ENCODE measurements around the gene CERT1. TPM values are rescaled to one million over a fixed set of nuclear protein-coding genes. Genes with fewer than 3 reads are reported as not detected.

CERT1 gene
- polyA plus RNA-seq, 1 of the 3 experiments (the other 2 are of a cell fraction), result 4.5 TPM

DNA sequence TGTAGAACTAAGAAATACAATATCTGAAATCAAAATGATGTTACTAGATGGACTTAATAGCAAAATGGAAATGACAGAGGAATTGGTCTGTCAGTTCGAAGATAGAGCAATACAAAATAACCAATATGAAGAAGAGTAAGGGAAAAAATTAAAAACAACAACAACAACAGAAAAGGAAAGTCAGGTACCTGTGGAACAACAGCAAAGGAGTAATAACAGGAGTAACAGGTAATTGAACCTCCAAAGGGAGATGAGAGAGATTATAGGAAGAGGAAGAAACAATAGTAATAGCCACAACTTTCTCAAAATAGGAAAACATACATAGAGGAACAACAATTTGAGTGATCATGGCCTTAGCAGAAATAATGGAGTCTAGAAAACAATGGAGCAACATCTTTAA is 13.9 kb upstream of the CERT1 start (continued):
- TF ChIP-seq, protein P1, sequence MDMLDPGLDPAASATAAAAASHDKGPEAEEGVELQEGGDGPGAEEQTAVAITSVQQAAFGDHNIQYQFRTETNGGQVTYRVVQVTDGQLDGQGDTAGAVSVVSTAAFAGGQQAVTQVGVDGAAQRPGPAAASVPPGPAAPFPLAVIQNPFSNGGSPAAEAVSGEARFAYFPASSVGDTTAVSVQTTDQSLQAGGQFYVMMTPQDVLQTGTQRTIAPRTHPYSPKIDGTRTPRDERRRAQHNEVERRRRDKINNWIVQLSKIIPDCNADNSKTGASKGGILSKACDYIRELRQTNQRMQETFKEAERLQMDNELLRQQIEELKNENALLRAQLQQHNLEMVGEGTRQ (IDR thresholded peaks at IDR 0.05; ENCODE audit: borderline replicate concordance, low read depth, low read length), result no peak
- no peak for TF ChIP-seq TCF12 (IDR thresholded peaks at IDR 0.05)
- TF ChIP-seq TEAD4 (IDR thresholded peaks at IDR 0.05; ENCODE audit: borderline replicate concordance, insufficient read depth), result no peak

DNA sequence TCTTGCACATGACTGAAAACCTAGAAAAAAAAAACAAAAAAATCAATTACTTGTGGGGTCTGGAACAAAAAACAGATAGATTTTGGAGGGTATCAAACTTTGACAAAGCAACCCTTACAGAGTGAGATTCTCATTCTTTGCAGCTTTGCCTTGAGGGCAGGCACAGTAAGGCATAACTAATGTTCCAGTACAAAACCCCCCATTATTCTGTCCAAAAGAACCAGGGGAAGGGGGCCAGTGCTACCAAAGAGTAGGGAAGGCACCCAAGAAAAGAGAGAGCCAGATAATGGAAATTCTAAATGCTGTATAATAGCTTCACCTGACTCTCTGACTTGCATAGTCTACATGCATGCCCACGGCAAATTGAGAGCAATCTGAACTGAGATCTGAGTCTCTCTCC is 13.2 kb upstream of the CERT1 start:
- Histone ChIP-seq H3K9ac (no peak overlapping the region), H3K36me3 (replicated peaks in 1 of 2; ENCODE audit: control insufficient read depth in 1 of 2, insufficient read depth in 2 of 2, low read length in 1 of 2) (peaks cover 0 to 25% of the 10 kb centered on the region in 2 experiments), H3K4me1 (ENCODE audit: control insufficient read depth in 1 of 2, insufficient read depth in 2 of 2, low read depth in 1 of 2, low read length in 1 of 2) (no peaks in the 10 kb centered on the region; a peak in 1 of 4 replicates), H3K4me3 (ENCODE audit: low read depth in 2 of 2, low read length in 1 of 2) (no peak overlapping the region), H2AFZ (ENCODE audit: low read depth) (no peak overlapping the region), H4K20me1 (ENCODE audit: insufficient read depth) (peaks cover 5% of the 10 kb centered on the region), H3K79me2 (ENCODE audit: insufficient read depth) (peaks cover 95% of the 10 kb centered on the region), H3K9me3 (0 out of 2 replicates have a peak, but pooled peaks cover 7% of the 10 kb centered on the region), H3F3A (replicated peaks; ENCODE audit: insufficient read depth) (no peaks in the 10 kb centered on the region), H3K27ac (ENCODE audit: low read depth in 2 of 2, low read length in 1 of 2) (no peak overlapping the region; a peak in 1 of 4 replicates), H3K4me2 (no peak overlapping the region), H3K27me3 (ENCODE audit: insufficient read depth) (no peaks in the 10 kb centered on the region), H3K9me2 (no peaks in the 10 kb centered on the region)
- DNase-seq, result no peak
- 89% methylated on average over 1 of the region's 1 CpG for WGBS (ENCODE audit: low lambda C conversion rate)
- POLR2A ChIA-PET, result no interaction called here
- CTCF ChIA-PET, result no interaction called here
- no peak for TF ChIP-seq TCF12 (IDR thresholded peaks at IDR 0.05)
- no peak for TF ChIP-seq CHD2 (IDR thresholded peaks at IDR 0.05; ENCODE audit: low read length, partially characterized antibody)

DNA sequence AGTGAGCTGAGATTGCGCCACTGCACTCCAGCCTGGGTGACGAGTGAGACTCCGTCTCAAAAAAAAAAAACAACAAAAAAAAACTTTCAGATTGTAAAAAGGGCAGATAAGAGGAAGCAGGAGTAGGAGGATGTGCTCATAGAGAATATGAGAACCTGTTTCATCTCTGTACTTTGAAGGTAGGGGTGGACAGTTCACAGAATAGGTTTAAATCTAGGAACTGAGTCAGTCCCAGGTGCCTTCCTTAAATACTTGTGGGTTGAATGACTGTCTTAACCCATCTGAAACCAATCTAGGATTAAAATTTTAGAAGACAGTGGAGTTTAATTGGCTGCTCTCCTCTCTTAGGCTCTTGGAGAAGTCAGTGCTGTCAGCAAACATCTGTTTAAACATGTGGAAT is 12.6 kb upstream of the CERT1 start:
- 93% methylated on average over 3 of the region's 3 CpGs for WGBS (ENCODE audit: low lambda C conversion rate)
- Histone ChIP-seq H3K36me3 (replicated peaks in 1 of 2; ENCODE audit: control insufficient read depth in 1 of 2, insufficient read depth in 2 of 2, low read length in 1 of 2) (peaks cover 0 to 27% of the 10 kb centered on the region in 2 experiments), H3K27me3 (ENCODE audit: insufficient read depth) (no peaks in the 10 kb centered on the region), H3F3A (replicated peaks; ENCODE audit: insufficient read depth) (no peaks in the 10 kb centered on the region), H3K79me2 (ENCODE audit: insufficient read depth) (peaks cover 97% of the 10 kb centered on the region), H3K4me1 (ENCODE audit: control insufficient read depth in 1 of 2, insufficient read depth in 2 of 2, low read depth in 1 of 2, low read length in 1 of 2) (no peaks in the 10 kb centered on the region; a peak in 1 of 4 replicates), H3K9me2 (no peaks in the 10 kb centered on the region), H3K4me2 (no peak overlapping the region), H3K9me3 (0 out of 2 replicates have a peak, but pooled peaks cover 7% of the 10 kb centered on the region), H3K4me3 (ENCODE audit: low read depth in 2 of 2, low read length in 1 of 2) (no peak overlapping the region), H3K9ac (no peak overlapping the region), H4K20me1 (ENCODE audit: insufficient read depth) (peaks cover 5% of the 10 kb centered on the region), H3K27ac (ENCODE audit: low read depth in 2 of 2, low read length in 1 of 2) (no peak overlapping the region), H2AFZ (ENCODE audit: low read depth) (no peak overlapping the region)
- CTCF ChIA-PET, result no interaction called here
- POLR2A ChIA-PET, result no interaction called here
- DNase-seq, result no peak
- TF ChIP-seq, protein P2, sequence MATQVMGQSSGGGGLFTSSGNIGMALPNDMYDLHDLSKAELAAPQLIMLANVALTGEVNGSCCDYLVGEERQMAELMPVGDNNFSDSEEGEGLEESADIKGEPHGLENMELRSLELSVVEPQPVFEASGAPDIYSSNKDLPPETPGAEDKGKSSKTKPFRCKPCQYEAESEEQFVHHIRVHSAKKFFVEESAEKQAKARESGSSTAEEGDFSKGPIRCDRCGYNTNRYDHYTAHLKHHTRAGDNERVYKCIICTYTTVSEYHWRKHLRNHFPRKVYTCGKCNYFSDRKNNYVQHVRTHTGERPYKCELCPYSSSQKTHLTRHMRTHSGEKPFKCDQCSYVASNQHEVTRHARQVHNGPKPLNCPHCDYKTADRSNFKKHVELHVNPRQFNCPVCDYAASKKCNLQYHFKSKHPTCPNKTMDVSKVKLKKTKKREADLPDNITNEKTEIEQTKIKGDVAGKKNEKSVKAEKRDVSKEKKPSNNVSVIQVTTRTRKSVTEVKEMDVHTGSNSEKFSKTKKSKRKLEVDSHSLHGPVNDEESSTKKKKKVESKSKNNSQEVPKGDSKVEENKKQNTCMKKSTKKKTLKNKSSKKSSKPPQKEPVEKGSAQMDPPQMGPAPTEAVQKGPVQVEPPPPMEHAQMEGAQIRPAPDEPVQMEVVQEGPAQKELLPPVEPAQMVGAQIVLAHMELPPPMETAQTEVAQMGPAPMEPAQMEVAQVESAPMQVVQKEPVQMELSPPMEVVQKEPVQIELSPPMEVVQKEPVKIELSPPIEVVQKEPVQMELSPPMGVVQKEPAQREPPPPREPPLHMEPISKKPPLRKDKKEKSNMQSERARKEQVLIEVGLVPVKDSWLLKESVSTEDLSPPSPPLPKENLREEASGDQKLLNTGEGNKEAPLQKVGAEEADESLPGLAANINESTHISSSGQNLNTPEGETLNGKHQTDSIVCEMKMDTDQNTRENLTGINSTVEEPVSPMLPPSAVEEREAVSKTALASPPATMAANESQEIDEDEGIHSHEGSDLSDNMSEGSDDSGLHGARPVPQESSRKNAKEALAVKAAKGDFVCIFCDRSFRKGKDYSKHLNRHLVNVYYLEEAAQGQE (IDR thresholded peaks at IDR 0.05; ENCODE audit: low read depth, low read length), result no peak
- TF ChIP-seq TEAD4 (IDR thresholded peaks at IDR 0.05; ENCODE audit: borderline replicate concordance, insufficient read depth) (no peak), NFIC (IDR thresholded peaks at IDR 0.05; ENCODE audit: borderline replicate concordance) (no peak), POLR2AphosphoS5 (IDR thresholded peaks at IDR 0.05; ENCODE audit: low read depth, low read length) (no peak), RAD21 (IDR thresholded peaks at IDR 0.05; ENCODE audit: low read length) (no peak), FOSL2 (IDR thresholded peaks at IDR 0.05; ENCODE audit: borderline replicate concordance, low read depth) (no peak), CHD2 (IDR thresholded peaks at IDR 0.05; ENCODE audit: low read length, partially characterized antibody) (no peak)
- TF ChIP-seq, protein P3, sequence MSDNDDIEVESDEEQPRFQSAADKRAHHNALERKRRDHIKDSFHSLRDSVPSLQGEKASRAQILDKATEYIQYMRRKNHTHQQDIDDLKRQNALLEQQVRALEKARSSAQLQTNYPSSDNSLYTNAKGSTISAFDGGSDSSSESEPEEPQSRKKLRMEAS (IDR thresholded peaks at IDR 0.05; ENCODE audit: low read depth), result no peak

All from SK-N-SH (cell line).